ENCODE data around the gene RAB32.
A peak's percentile ranks its signal among the peaks of the same experiment; 100 is the strongest.
"Not testable (repeated sequence)": the region's sequence is repeated elsewhere in the genome, so short reads cannot be mapped to it uniquely, and the experiment has no call there.

RAB32 gene

GRCh38 chr6:146543211-146543939, at the start of gene RAB32:
Gene RAB32 (plus strand): TSS chr6:146543833. CDS start chr6:146543872, 39 bp downstream.
- peak; percentile 42 for DNase-seq

- no peak for DNase-seq
Observed at GRCh38 chr6:146498309-146498708, 45.3 kb upstream of the RAB32 start.

GRCh38 chr6:146503096-146503495, 40.5 kb upstream of the RAB32 start:
- DNase-seq, result no peak

GRCh38 chr6:146515212-146515611, 28.4 kb upstream of the RAB32 start:
- no peak for DNase-seq

GRCh38 chr6:146526192-146526591, 17.4 kb upstream of the RAB32 start:
- no peak for DNase-seq

- no peak for DNase-seq
Observed at GRCh38 chr6:146532702-146533101, 10.9 kb upstream of the RAB32 start.

- no peak for DNase-seq
Observed at GRCh38 chr6:146542881-146543210, 787 bp upstream of the RAB32 start.

GRCh38 chr6:146543940-146544615, 445 bp downstream of the RAB32 start:
- no peak for DNase-seq

- no peak for DNase-seq
Observed at GRCh38 chr6:146544616-146545182, 1.1 kb downstream of the RAB32 start.

GRCh38 chr6:146545581-146545980, 1.9 kb downstream of the RAB32 start:
- no peak for DNase-seq

- DNase-seq, result no peak
Observed at GRCh38 chr6:146546443-146547043, 2.9 kb downstream of the RAB32 start.

- DNase-seq, result no peak
Observed at GRCh38 chr6:146547889-146548288, 4.3 kb downstream of the RAB32 start.

GRCh38 chr6:146548898-146549374, 5.3 kb downstream of the RAB32 start:
- DNase-seq, result no peak

- no peak for DNase-seq
Observed at GRCh38 chr6:146550911-146551310, 7.3 kb downstream of the RAB32 start.

GRCh38 chr6:146551545-146551944, 7.9 kb downstream of the RAB32 start:
- no peak for DNase-seq

- DNase-seq, result no peak
Observed at GRCh38 chr6:146553377-146554135, 9.9 kb downstream of the RAB32 start.

GRCh38 chr6:146560607-146561006, 17.0 kb downstream of the RAB32 start:
- DNase-seq, result no peak

- not testable (repeated sequence) for DNase-seq
Observed at GRCh38 chr6:146566661-146567060, 23.0 kb downstream of the RAB32 start.

GRCh38 chr6:146568619-146569018, 25.0 kb downstream of the RAB32 start:
- DNase-seq, result not testable (repeated sequence)

- no peak for DNase-seq
Observed at GRCh38 chr6:146574211-146574610, 30.6 kb downstream of the RAB32 start.

GRCh38 chr6:146578054-146578453, 34.4 kb downstream of the RAB32 start:
- DNase-seq, result no peak

- no peak for DNase-seq
Observed at GRCh38 chr6:146581968-146582367, 38.3 kb downstream of the RAB32 start.

GRCh38 chr6:146582857-146583256, 39.2 kb downstream of the RAB32 start:
- DNase-seq, result no peak
